OCI-LY1 (cell line): ENCODE measurements around the gene RERE.

Experiments
- CTCF ChIP-seq: fragments of 200-600 bp; sonication (generic), shearing (Covaris generic); IDR thresholded peaks from 2 replicates; pipeline ENCODE4 v1.5.1; 2017; ENCODE audit warnings: mild to moderate bottlenecking, antibody characterized with exemption, low read length, moderate library complexity, mixed read lengths
- EZH2 ChIP-seq: fragments of 200-600 bp; sonication (generic), shearing (Covaris generic); IDR thresholded peaks from 2 replicates; pipeline ENCODE4 v1.8.0; 2017; ENCODE audit warnings: borderline replicate concordance, mixed run types, mild to moderate bottlenecking, antibody characterized with exemption, low read length, moderate library complexity, mixed read lengths

DNA sequence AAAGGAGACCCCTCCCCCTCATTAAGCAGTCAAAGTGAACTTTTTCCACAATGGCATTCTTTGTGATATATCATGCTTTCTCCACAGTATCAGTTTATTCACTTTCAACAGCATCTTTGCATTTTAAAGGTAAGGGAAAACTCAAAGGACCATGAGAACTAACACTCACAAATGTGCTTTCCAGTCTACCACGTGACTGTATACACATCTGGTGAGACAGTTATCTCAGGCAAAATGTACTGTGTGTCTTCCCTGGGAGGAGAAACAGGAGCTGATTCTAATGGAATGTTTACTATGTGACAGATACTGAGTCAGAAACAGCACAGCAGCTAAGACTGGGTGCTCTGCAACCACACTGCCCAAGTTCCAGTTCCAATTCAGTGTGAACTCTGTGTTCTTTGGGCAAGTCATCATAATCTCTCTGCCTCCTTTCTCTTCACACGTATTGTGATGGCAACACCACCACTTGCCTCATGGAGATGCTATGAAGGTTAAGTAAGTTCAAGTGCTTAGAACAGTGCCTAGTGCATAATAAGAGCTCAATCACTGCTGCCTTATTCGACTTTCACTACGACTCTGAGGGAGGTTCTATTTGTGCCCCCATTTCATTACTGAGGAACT lies 420.5 kb downstream of the RERE start:
- TF ChIP-seq CTCF = no peak
- no peak for TF ChIP-seq EZH2
